NK-92 (cell line): ENCODE data around the gene VPS35.
"Not testable (repeated sequence)": the region's sequence is repeated elsewhere in the genome, so short reads cannot be mapped to it uniquely, and the experiment has no call there.

ENCODE experiments used
- DNase-seq: peaks from one replicate; lab custom pipeline; 2025; ENCODE audit not compliant: unreplicated experiment; lab: John Stamatoyannopoulos, UW

VPS35 gene

GRCh38 chr16:46713634-46714033 is 24.7 kb upstream of the VPS35 start:
- no peak for DNase-seq

GRCh38 chr16:46712911-46713310 is 23.9 kb upstream of the VPS35 start:
- no peak for DNase-seq

GRCh38 chr16:46711106-46712058 is 22.4 kb upstream of the VPS35 start:
- DNase-seq, result no peak

GRCh38 chr16:46709469-46710005 is 20.6 kb upstream of the VPS35 start:
- DNase-seq, result no peak

GRCh38 chr16:46706642-46707041 is 17.7 kb upstream of the VPS35 start:
- no peak for DNase-seq

- DNase-seq, result no peak
These were observed 13.1 kb upstream of the VPS35 start for GRCh38 chr16:46702030-46702429.

- DNase-seq, result no peak
These were observed 12.6 kb upstream of the VPS35 start for GRCh38 chr16:46701615-46702014.

GRCh38 chr16:46700048-46700447 is 11.1 kb upstream of the VPS35 start:
- DNase-seq, result no peak

- DNase-seq, result no peak
These were observed 8.0 kb upstream of the VPS35 start for GRCh38 chr16:46696957-46697356.

GRCh38 chr16:46695937-46696336 is 7.0 kb upstream of the VPS35 start:
- no peak for DNase-seq

GRCh38 chr16:46693598-46693997 is 4.6 kb upstream of the VPS35 start:
- DNase-seq, result no peak

GRCh38 chr16:46691726-46692125 is 2.7 kb upstream of the VPS35 start:
- DNase-seq, result no peak

GRCh38 chr16:46690281-46691178 is 1.6 kb upstream of the VPS35 start:
- no peak for DNase-seq

- peak; percentile 61 for DNase-seq
These were observed 645 bp upstream of the VPS35 start, which contains the start of gene ORC6 for GRCh38 chr16:46689365-46690280. TSS of gene ORC6 (plus strand) at chr16:46689659. CDS start at chr16:46689706, 47 bp downstream.

GRCh38 chr16:46688101-46688653 is 801 bp downstream of the VPS35 start:
- DNase-seq, result no peak

GRCh38 chr16:46687486-46687885 is 1.5 kb downstream of the VPS35 start:
- no peak for DNase-seq

GRCh38 chr16:46686815-46687473 is 2.0 kb downstream of the VPS35 start:
- DNase-seq, result no peak

GRCh38 chr16:46681867-46682266 is 7.1 kb downstream of the VPS35 start:
- DNase-seq, result not testable (repeated sequence)

GRCh38 chr16:46677943-46678342 is 11.0 kb downstream of the VPS35 start:
- DNase-seq, result not testable (repeated sequence)
